ENCODE measurements around the gene C1QTNF8. TPM values are rescaled to one million over a fixed set of nuclear protein-coding genes. Genes with fewer than 3 reads are reported as not detected.

The C1QTNF8 gene
- total RNA-seq, 1 donor from 2014 or later, result not detected

- Mint-ChIP-seq H3K36me3 (ENCODE audit: low read depth, unreplicated experiment) (no peaks in the 10 kb centered on the region), H3K27me3 (ENCODE audit: low read depth, unreplicated experiment) (peaks cover 18% of the 10 kb centered on the region), H3K4me1 (ENCODE audit: low read depth, unreplicated experiment) (no peaks in the 10 kb centered on the region), H3K27ac (ENCODE audit: unreplicated experiment) (no peak overlapping the region), H3K9me3 (ENCODE audit: unreplicated experiment) (peaks cover 1% of the 10 kb centered on the region), H3K4me3 (ENCODE audit: unreplicated experiment) (no peak overlapping the region)
- DNase-seq (ENCODE audit: low read depth) (no peak), FAIRE-seq (no peak)
- no peak overlapping the region for H3K4me2 ChIP-seq (ENCODE audit: low read length)
- H3K4me3 ChIP-seq (ENCODE audit: insufficient read depth, low read depth, low read length), result no peak overlapping the region
- H4K20me1 ChIP-seq (ENCODE audit: insufficient read depth, low read length), result no peaks in the 10 kb centered on the region
- peaks cover 7% of the 10 kb centered on the region for H3K4me1 ChIP-seq (ENCODE audit: insufficient read depth, low read length)
- H3K36me3 ChIP-seq (ENCODE audit: insufficient read depth, low read length), result no peaks in the 10 kb centered on the region
- no peak overlapping the region for H3K27ac ChIP-seq (ENCODE audit: low read depth, low read length)
- H3K79me2 ChIP-seq (ENCODE audit: insufficient read depth, low read length), result no peaks in the 10 kb centered on the region
- H3K9ac ChIP-seq (ENCODE audit: low read length), result no peak overlapping the region
- peaks cover 6% of the 10 kb centered on the region for H3K27me3 ChIP-seq (ENCODE audit: insufficient read depth, low read length)
- no peak for TF ChIP-seq CTCF (IDR thresholded peaks at IDR 0.05; ENCODE audit: insufficient read depth, low read depth, low read length)
- no peak for TF ChIP-seq EZH2 (IDR thresholded peaks at IDR 0.05; ENCODE audit: insufficient read depth, low read length)
- no peak overlapping the region for H2AFZ ChIP-seq (ENCODE audit: low read depth, low read length)
- peaks cover 13% of the 10 kb centered on the region for H3K9me3 ChIP-seq (ENCODE audit: insufficient read depth, low read depth, low read length)
Observed at GRCh38 chr16:1079786-1080525, 16.1 kb downstream of the C1QTNF8 start.

- Histone ChIP-seq H4K20me1 (ENCODE audit: insufficient read depth, low read length) (no peaks in the 10 kb centered on the region), H3K4me2 (ENCODE audit: low read length) (no peak overlapping the region), H3K27me3 (ENCODE audit: insufficient read depth, low read length) (peaks cover 6% of the 10 kb centered on the region), H3K27ac (ENCODE audit: low read depth, low read length) (no peak overlapping the region), H3K9me3 (ENCODE audit: insufficient read depth, low read depth, low read length) (peaks cover 6% of the 10 kb centered on the region), H3K4me1 (ENCODE audit: insufficient read depth, low read length) (peaks cover 7% of the 10 kb centered on the region), H3K9ac (ENCODE audit: low read length) (no peak overlapping the region), H3K79me2 (ENCODE audit: insufficient read depth, low read length) (no peaks in the 10 kb centered on the region), H2AFZ (ENCODE audit: low read depth, low read length) (no peak overlapping the region), H3K4me3 (ENCODE audit: insufficient read depth, low read depth, low read length) (no peak overlapping the region), H3K36me3 (ENCODE audit: insufficient read depth, low read length) (no peaks in the 10 kb centered on the region)
- TF ChIP-seq EZH2 (IDR thresholded peaks at IDR 0.05; ENCODE audit: insufficient read depth, low read length) (no peak), CTCF (IDR thresholded peaks at IDR 0.05; ENCODE audit: insufficient read depth, low read depth, low read length) (no peak)
- Mint-ChIP-seq H3K27me3 (ENCODE audit: low read depth, unreplicated experiment) (peaks cover 18% of the 10 kb centered on the region), H3K27ac (ENCODE audit: unreplicated experiment) (no peak overlapping the region), H3K36me3 (ENCODE audit: low read depth, unreplicated experiment) (no peaks in the 10 kb centered on the region), H3K9me3 (ENCODE audit: unreplicated experiment) (no peaks in the 10 kb centered on the region), H3K4me3 (ENCODE audit: unreplicated experiment) (no peak overlapping the region), H3K4me1 (ENCODE audit: low read depth, unreplicated experiment) (no peaks in the 10 kb centered on the region)
- FAIRE-seq (no peak), DNase-seq (ENCODE audit: low read depth) (no peak)
Observed at GRCh38 chr16:1079341-1079740, 16.7 kb downstream of the C1QTNF8 start.

GRCh38 chr16:1078579-1079021 lies 17.4 kb downstream of the C1QTNF8 start:
- H3K27me3 Mint-ChIP-seq (ENCODE audit: low read depth, unreplicated experiment), result peaks cover 16% of the 10 kb centered on the region
- H3K36me3 Mint-ChIP-seq (ENCODE audit: low read depth, unreplicated experiment), result no peaks in the 10 kb centered on the region
- no peaks in the 10 kb centered on the region for H4K20me1 ChIP-seq (ENCODE audit: insufficient read depth, low read length)
- no peak overlapping the region for H3K4me3 Mint-ChIP-seq (ENCODE audit: unreplicated experiment)
- no peak overlapping the region for H3K9ac ChIP-seq (ENCODE audit: low read length)
- H2AFZ ChIP-seq (ENCODE audit: low read depth, low read length), result no peak overlapping the region
- TF ChIP-seq CTCF (IDR thresholded peaks at IDR 0.05; ENCODE audit: insufficient read depth, low read depth, low read length) (no peak), EZH2 (IDR thresholded peaks at IDR 0.05; ENCODE audit: insufficient read depth, low read length) (no peak)
- peaks cover 6% of the 10 kb centered on the region for H3K27me3 ChIP-seq (ENCODE audit: insufficient read depth, low read length)
- DNase-seq (ENCODE audit: low read depth), result peak; percentile 52
- H3K79me2 ChIP-seq (ENCODE audit: insufficient read depth, low read length), result no peaks in the 10 kb centered on the region
- FAIRE-seq, result no peak
- H3K36me3 ChIP-seq (ENCODE audit: insufficient read depth, low read length), result no peaks in the 10 kb centered on the region
- peaks cover 7% of the 10 kb centered on the region for H3K4me1 ChIP-seq (ENCODE audit: insufficient read depth, low read length)
- H3K27ac ChIP-seq (ENCODE audit: low read depth, low read length), result no peak overlapping the region
- no peaks in the 10 kb centered on the region for H3K9me3 ChIP-seq (ENCODE audit: insufficient read depth, low read depth, low read length)
- no peak overlapping the region for H3K4me2 ChIP-seq (ENCODE audit: low read length)
- no peaks in the 10 kb centered on the region for H3K9me3 Mint-ChIP-seq (ENCODE audit: unreplicated experiment)
- no peak overlapping the region for H3K27ac Mint-ChIP-seq (ENCODE audit: unreplicated experiment)
- H3K4me1 Mint-ChIP-seq (ENCODE audit: low read depth, unreplicated experiment), result no peaks in the 10 kb centered on the region
- no peak overlapping the region for H3K4me3 ChIP-seq (ENCODE audit: insufficient read depth, low read depth, low read length)

All from astrocyte (in vitro differentiated cells and primary cell).